GM12865 (cell line): ENCODE measurements around the gene FCRLA.
A peak's percentile ranks its signal among the peaks of the same experiment; 100 is the strongest.

Source experiments
- DNase-seq: peaks from one replicate; pipeline ENCODE4 v3.0.0; 2010; ENCODE audit warnings: low read depth
- H3K4me3 ChIP-seq: 2 replicates; pipeline ENCODE4 v1.5.1; 2011; ENCODE audit warnings: mild to moderate bottlenecking, low read depth, low read length, control low read depth
- CTCF ChIP-seq: IDR thresholded peaks from 2 replicates; pipeline ENCODE4 v1.5.1; 2011; ENCODE audit warnings: low read length, control low read depth, low read depth, inconsistent platforms; ENCODE audit not compliant: insufficient read depth; ENCODE audit errors: missing control alignments

FCRLA gene

GRCh38 chr1:161739865-161740566, 33.0 kb downstream of the FCRLA start:
- peak; percentile 87 for DNase-seq
- TF ChIP-seq CTCF, result no peak
- peak overlapping the region; percentile 30; the same call in 1 of the 2 replicates for H3K4me3 ChIP-seq

- TF ChIP-seq CTCF, result no peak
- no peak for DNase-seq
Observed at GRCh38 chr1:161740921-161741320, 33.9 kb downstream of the FCRLA start.

GRCh38 chr1:161743231-161743630, 36.2 kb downstream of the FCRLA start:
- no peak overlapping the region for H3K4me3 ChIP-seq
- DNase-seq, result no peak
- no peak for TF ChIP-seq CTCF

More at GRCh38 chr1:161740921-161741320, 33.9 kb downstream of the FCRLA start:
- H3K4me3 ChIP-seq, result no peak overlapping the region

- H3K4me3 ChIP-seq, result no peak overlapping the region
- DNase-seq, result no peak
- TF ChIP-seq CTCF, result no peak
Observed at GRCh38 chr1:161747801-161748200, 40.8 kb downstream of the FCRLA start.

GRCh38 chr1:161749509-161750407, 42.7 kb downstream of the FCRLA start, which contains the start of gene DUSP12:
Gene DUSP12, plus strand, starts transcription at chr1:161749786. Its CDS starts 16 bp downstream, at chr1:161749802.
- H3K4me3 ChIP-seq, result peak within 1 kb of the TSS; percentile 76

More at GRCh38 chr1:161749509-161750407, 42.7 kb downstream of the FCRLA start, which contains the start of gene DUSP12:
- peak; percentile 98 for DNase-seq
- TF ChIP-seq CTCF, result no peak
